Right lobe of liver (tissue), 4 donors: Measurements from ENCODE around the gene CDH4.

Experiments
- POLR2A ChIP-seq: fragments of 450-650 bp; IDR thresholded peaks from one replicate; pipeline ENCODE4 v1.6.1; 2017; ENCODE audit warnings: antibody characterized with exemption, mild to moderate bottlenecking
- TF ChIP-seq, protein P1 (sequence below), 4 donors: fragments of 200-600 bp in 3 of 4; fragments of 450-650 bp in 1 of 4; IDR thresholded peaks; one replicate each; pipeline versions ENCODE4 v1.5.1 to v1.8.0; 2016 to 2022; ENCODE audit warnings: antibody characterized with exemption in 4 of 4, mild to moderate bottlenecking in 2 of 4
- donor health status: DM: no; HTN: no; CAD: no.
- donor health status: DM: no; HTN: no; CAD: no.
- donor health status: DM: no; HTN: yes; CAD: no.

DNA sequence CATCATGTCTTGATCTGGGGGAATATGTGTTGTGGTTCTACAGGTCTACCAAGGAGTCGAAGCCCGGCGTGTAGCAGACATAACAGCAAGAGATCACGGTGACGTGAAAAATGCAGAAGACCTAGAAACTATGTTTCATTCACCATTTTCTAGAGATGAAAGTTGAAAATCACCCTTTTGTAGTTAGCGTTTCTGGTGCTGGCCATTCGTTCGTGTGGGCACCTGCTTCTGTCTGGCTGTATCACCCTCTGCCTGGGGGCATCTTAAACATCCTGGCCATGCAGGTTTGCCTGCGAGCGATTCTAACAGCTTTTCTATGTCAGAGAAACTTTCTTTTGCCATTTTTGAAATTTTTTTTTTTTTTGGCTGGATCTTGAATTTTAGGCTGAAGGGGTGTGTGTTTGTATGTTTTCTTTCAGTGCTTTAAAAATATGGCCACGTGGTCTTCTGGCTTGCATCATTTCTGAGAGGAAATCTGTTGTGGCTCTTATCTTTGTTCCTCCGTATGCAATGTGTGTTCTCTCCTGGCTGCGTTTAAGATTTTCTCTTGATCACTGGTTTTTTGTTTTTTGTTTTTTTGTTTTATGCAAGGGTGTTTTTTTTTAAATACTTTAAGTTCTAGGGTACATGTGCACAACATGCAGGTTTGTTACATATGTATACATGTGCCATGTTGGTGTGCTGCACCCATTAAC is 226.7 kb downstream of the CDH4 start:
- TF ChIP-seq, protein P1, sequence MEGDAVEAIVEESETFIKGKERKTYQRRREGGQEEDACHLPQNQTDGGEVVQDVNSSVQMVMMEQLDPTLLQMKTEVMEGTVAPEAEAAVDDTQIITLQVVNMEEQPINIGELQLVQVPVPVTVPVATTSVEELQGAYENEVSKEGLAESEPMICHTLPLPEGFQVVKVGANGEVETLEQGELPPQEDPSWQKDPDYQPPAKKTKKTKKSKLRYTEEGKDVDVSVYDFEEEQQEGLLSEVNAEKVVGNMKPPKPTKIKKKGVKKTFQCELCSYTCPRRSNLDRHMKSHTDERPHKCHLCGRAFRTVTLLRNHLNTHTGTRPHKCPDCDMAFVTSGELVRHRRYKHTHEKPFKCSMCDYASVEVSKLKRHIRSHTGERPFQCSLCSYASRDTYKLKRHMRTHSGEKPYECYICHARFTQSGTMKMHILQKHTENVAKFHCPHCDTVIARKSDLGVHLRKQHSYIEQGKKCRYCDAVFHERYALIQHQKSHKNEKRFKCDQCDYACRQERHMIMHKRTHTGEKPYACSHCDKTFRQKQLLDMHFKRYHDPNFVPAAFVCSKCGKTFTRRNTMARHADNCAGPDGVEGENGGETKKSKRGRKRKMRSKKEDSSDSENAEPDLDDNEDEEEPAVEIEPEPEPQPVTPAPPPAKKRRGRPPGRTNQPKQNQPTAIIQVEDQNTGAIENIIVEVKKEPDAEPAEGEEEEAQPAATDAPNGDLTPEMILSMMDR (IDR thresholded peaks at IDR 0.05) = no peak
- no peak for TF ChIP-seq POLR2A
